Heart left ventricle (tissue), 13 donors: Measurements from ENCODE around the gene NPTXR.

Source experiments
- CTCF ChIP-seq, 12 donors: fragments of 200-600 bp; sonication (generic) in 4 of 12; IDR thresholded peaks; one replicate each; pipeline versions ENCODE4 v1.5.0 to v1.8.0; 2018 to 2022; ENCODE audit warnings: antibody characterized with exemption in 12 of 12, mild to moderate bottlenecking in 5 of 12
- POLR2A ChIP-seq, 2 donors: fragments of 450-650 bp; IDR thresholded peaks; one replicate each; pipeline ENCODE4 v1.6.1; 2017; ENCODE audit warnings: antibody characterized with exemption in 2 of 2, mild to moderate bottlenecking in 2 of 2, moderate library complexity in 2 of 2
- donor health status: ischemic (EF 13 %, LVEDD 7.1; RV severe dilation, severe dysfunction).
- donor health status: DM: no; HTN: yes; CAD: no.
- donor health status: DM: no; HTN: no; CAD: no.
- donor health status: ischemic (EF 25% LVEDD 6.9; RV normal size, moderate dysfunction).
- donor health status: ischemic (EF 25% LVEDD 5.7; RV mildly dilated, moderate dysfunction).
- donor health status: ischemic (EF 35%, LVEDD 5.7; RV mildly dilated, moderate dysfunction).
- donor health status: nonischemic (EF 11% LVEDD 7.7; RV severe dilation, severe dysfunction).
- donor health status: DM: yes; HTN: yes; CAD: no.
- donor health status: PGD.
- donor health status: ischemic (EF 29% LVEDD 5.4; RV normal size, mild dysfunction).
- donor health status: nonischemic (EF 23%, LVEDD 6.1; RV moderate dilation, normal function).

GRCh38 chr22:38834991-38835390 is 8.8 kb downstream of the NPTXR start:
- TF ChIP-seq CTCF (IDR thresholded peaks at IDR 0.05) (no peak), POLR2A (IDR thresholded peaks at IDR 0.05) (no peak)
